Neural progenitor cell (in vitro differentiated cells): ENCODE measurements around the gene RPS6KB2.

ENCODE experiments used
- CTCF ChIP-seq: fragments of 200-600 bp; sonication (generic); IDR thresholded peaks from 2 replicates; pipeline ENCODE4 v1.5.1; 2017; ENCODE audit warnings: antibody characterized with exemption, mild to moderate bottlenecking
- EZH2 ChIP-seq: fragments of 200-600 bp; sonication (generic); IDR thresholded peaks from 2 replicates; pipeline ENCODE4 v1.6.1; 2017; ENCODE audit warnings: antibody characterized with exemption, mild to moderate bottlenecking, moderate library complexity
- EZH2phosphoT487 ChIP-seq: fragments of 200-600 bp; sonication (generic); IDR thresholded peaks from 2 replicates; pipeline ENCODE4 v1.6.1; 2017; ENCODE audit warnings: antibody characterized with exemption

- no peak for TF ChIP-seq CTCF
- no peak for TF ChIP-seq EZH2
- no peak for TF ChIP-seq EZH2phosphoT487
Measured at GRCh38 chr11:67458266-67458665, 30.0 kb downstream of the RPS6KB2 start.
